Measurements from ENCODE around the gene C19orf12. TPM values are rescaled to one million over a fixed set of nuclear protein-coding genes. Genes with fewer than 3 reads are reported as not detected.

C19orf12 gene
- total RNA-seq, 1 experiment from 2014 or later, result 11.8 TPM

DNA sequence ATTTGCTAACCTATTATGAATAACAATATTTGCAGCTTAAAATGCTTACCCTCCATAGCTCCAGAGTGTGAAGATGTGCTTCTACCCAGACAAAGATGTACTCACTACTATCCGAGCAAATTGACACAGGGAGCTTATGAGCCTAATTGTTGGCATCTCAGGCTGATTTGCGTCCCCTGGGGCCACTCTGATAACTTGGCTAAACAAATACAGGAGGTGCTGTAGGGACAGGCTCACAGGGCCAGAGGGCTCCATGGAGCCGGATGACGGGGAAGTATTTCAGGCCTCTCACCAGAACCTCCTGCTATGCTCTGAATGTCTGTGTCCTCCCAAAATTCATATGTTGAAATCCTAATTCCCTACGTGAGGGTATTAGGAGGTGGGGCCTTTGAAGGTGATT lies 26.7 kb upstream of the C19orf12 start:
- H3K4me3 ChIP-seq (ENCODE audit: low read length), result no peak overlapping the region
- no peaks in the 10 kb centered on the region for H3K9me2 ChIP-seq (replicated peaks; ENCODE audit: insufficient read depth, low read length)
- H3K79me2 ChIP-seq (ENCODE audit: low read length), result no peaks in the 10 kb centered on the region
- H3K27me3 ChIP-seq (ENCODE audit: low read length), result no peaks in the 10 kb centered on the region
- H3K4me2 ChIP-seq (ENCODE audit: low read depth, low read length, poor library complexity, severe bottlenecking), result no peak overlapping the region
- no peaks in the 10 kb centered on the region for H3K4me1 ChIP-seq (ENCODE audit: low read length)
- no peaks in the 10 kb centered on the region for H4K20me1 ChIP-seq (ENCODE audit: insufficient read depth, low read depth, low read length)
- H2AFZ ChIP-seq (ENCODE audit: low read length), result no peak overlapping the region
- no peaks in the 10 kb centered on the region for H3K9me3 ChIP-seq (ENCODE audit: low read length)
- no peak overlapping the region for H3K27ac ChIP-seq (ENCODE audit: low read length)
- no peak overlapping the region for H3K9ac ChIP-seq (ENCODE audit: low read length)
- H3K36me3 ChIP-seq (ENCODE audit: insufficient read depth, low read length), result no peaks in the 10 kb centered on the region
- no peak for DNase-seq

DNA sequence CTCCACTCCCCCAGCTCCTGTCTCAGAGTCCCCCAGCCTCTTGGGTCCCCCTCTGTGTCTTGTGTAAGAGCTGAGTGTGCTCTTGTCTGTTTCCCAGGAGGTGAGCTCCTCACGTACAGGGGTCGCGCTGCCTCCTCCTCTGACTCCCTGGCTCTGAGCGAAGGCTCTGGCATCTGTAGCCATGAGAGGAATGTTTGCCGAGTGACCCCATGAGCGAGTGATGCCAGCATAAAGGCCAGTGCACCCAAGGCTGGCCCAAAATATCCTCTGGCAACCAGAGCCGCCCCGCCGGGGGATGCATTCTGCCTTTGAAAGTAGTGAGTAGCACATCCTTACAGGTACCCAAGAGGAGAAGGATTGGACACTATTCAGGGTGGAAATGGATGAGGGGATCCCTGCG lies 26.2 kb upstream of the C19orf12 start:
- no peak overlapping the region for H2AFZ ChIP-seq (ENCODE audit: low read length)
- no peak overlapping the region for H3K27ac ChIP-seq (ENCODE audit: low read length)
- H3K27me3 ChIP-seq (ENCODE audit: low read length), result no peaks in the 10 kb centered on the region
- H3K4me2 ChIP-seq (ENCODE audit: low read depth, low read length, poor library complexity, severe bottlenecking), result no peak overlapping the region
- H3K9me2 ChIP-seq (replicated peaks; ENCODE audit: insufficient read depth, low read length), result no peaks in the 10 kb centered on the region
- no peaks in the 10 kb centered on the region for H3K79me2 ChIP-seq (ENCODE audit: low read length)
- no peaks in the 10 kb centered on the region for H4K20me1 ChIP-seq (ENCODE audit: insufficient read depth, low read depth, low read length)
- DNase-seq, result no peak
- no peak overlapping the region for H3K4me3 ChIP-seq (ENCODE audit: low read length)
- no peaks in the 10 kb centered on the region for H3K9me3 ChIP-seq (ENCODE audit: low read length)
- no peaks in the 10 kb centered on the region for H3K36me3 ChIP-seq (ENCODE audit: insufficient read depth, low read length)
- H3K9ac ChIP-seq (ENCODE audit: low read length), result no peak overlapping the region
- no peaks in the 10 kb centered on the region for H3K4me1 ChIP-seq (ENCODE audit: low read length)

DNA sequence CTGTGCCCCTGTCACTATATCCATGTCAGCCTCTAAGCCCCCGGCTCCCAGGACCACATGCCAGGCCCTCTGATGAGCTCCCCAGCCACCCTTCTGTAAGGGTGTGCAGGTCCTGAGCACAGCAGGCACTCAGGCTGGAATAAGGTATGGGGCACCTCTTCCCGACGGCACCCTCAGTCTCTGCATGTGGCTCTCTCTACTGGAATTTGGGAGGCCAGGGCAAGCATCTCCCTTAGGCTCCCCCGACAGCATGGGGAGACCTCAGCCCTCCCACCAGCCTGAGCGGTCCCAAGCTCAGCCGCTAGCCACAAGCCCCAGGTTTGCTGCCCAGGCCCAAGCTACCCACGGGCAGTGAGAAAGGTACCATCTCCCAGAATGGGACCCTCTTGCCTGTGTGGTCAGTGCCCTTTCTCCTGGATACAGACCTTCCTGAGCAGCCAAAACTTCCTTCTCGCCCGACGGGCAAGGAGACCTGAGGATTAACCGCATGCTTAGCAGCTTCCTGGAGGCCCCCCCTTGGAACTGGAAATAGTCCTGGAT lies 22.5 kb upstream of the C19orf12 start:
- Histone ChIP-seq H3K9ac (ENCODE audit: low read length) (no peak overlapping the region), H3K79me2 (ENCODE audit: low read length) (no peaks in the 10 kb centered on the region), H3K4me1 (ENCODE audit: low read length) (no peaks in the 10 kb centered on the region), H3K4me3 (ENCODE audit: low read length) (no peak overlapping the region), H3K4me2 (ENCODE audit: low read depth, low read length, poor library complexity, severe bottlenecking) (no peak overlapping the region), H3K36me3 (ENCODE audit: insufficient read depth, low read length) (no peaks in the 10 kb centered on the region), H4K20me1 (ENCODE audit: insufficient read depth, low read depth, low read length) (no peaks in the 10 kb centered on the region), H3K27ac (ENCODE audit: low read length) (no peak overlapping the region), H3K9me2 (replicated peaks; ENCODE audit: insufficient read depth, low read length) (no peaks in the 10 kb centered on the region), H2AFZ (ENCODE audit: low read length) (no peak overlapping the region), H3K27me3 (ENCODE audit: low read length) (no peaks in the 10 kb centered on the region), H3K9me3 (ENCODE audit: low read length) (no peaks in the 10 kb centered on the region)
- no peak for DNase-seq

GRCh38 chr19:29735829-29736228 lies 20.8 kb upstream of the C19orf12 start:
- H3K4me2 ChIP-seq (ENCODE audit: low read depth, low read length, poor library complexity, severe bottlenecking), result no peak overlapping the region
- H3K9me3 ChIP-seq (ENCODE audit: low read length), result no peaks in the 10 kb centered on the region
- H3K36me3 ChIP-seq (ENCODE audit: insufficient read depth, low read length), result no peaks in the 10 kb centered on the region
- no peaks in the 10 kb centered on the region for H3K9me2 ChIP-seq (replicated peaks; ENCODE audit: insufficient read depth, low read length)
- no peak overlapping the region for H3K9ac ChIP-seq (ENCODE audit: low read length)
- H3K27ac ChIP-seq (ENCODE audit: low read length), result no peak overlapping the region
- H2AFZ ChIP-seq (ENCODE audit: low read length), result no peak overlapping the region
- H4K20me1 ChIP-seq (ENCODE audit: insufficient read depth, low read depth, low read length), result no peaks in the 10 kb centered on the region
- no peak for DNase-seq
- no peaks in the 10 kb centered on the region for H3K4me1 ChIP-seq (ENCODE audit: low read length)
- H3K79me2 ChIP-seq (ENCODE audit: low read length), result no peaks in the 10 kb centered on the region
- no peak overlapping the region for H3K4me3 ChIP-seq (ENCODE audit: low read length)
- no peaks in the 10 kb centered on the region for H3K27me3 ChIP-seq (ENCODE audit: low read length)

DNA sequence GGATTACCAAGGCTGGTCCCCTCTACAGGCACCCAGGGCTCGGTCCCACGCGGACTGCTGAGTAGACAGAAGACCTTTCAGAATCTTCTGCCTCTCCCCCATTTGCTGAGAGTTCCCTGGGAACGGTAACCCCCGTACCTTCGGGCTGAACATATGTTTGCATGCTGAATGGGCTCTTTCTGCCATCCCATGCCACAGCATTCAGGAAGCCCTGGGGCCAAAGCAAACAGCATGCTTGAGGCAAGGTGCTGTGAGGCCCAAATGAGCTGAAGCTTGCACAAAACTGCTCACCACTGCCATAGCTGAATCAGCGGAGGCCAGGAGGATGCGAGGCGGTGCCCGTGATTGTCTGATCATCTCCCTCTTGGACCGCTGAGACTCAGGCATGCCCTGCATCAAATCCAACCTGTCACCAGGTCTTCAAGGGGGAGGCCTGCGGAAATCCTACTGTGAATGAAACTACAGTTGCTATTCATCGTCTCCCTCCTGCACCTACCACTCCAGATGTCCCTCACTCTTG lies 16.3 kb upstream of the C19orf12 start:
- H3K36me3 ChIP-seq (ENCODE audit: insufficient read depth, low read length), result no peaks in the 10 kb centered on the region
- no peaks in the 10 kb centered on the region for H3K79me2 ChIP-seq (ENCODE audit: low read length)
- no peaks in the 10 kb centered on the region for H3K4me1 ChIP-seq (ENCODE audit: low read length)
- no peak overlapping the region for H2AFZ ChIP-seq (ENCODE audit: low read length)
- no peak overlapping the region for H3K4me2 ChIP-seq (ENCODE audit: low read depth, low read length, poor library complexity, severe bottlenecking)
- H3K27ac ChIP-seq (ENCODE audit: low read length), result no peak overlapping the region
- no peak overlapping the region for H3K4me3 ChIP-seq (ENCODE audit: low read length)
- no peaks in the 10 kb centered on the region for H3K9me2 ChIP-seq (replicated peaks; ENCODE audit: insufficient read depth, low read length)
- no peaks in the 10 kb centered on the region for H4K20me1 ChIP-seq (ENCODE audit: insufficient read depth, low read depth, low read length)
- H3K9me3 ChIP-seq (ENCODE audit: low read length), result no peaks in the 10 kb centered on the region
- DNase-seq, result no peak
- no peaks in the 10 kb centered on the region for H3K27me3 ChIP-seq (ENCODE audit: low read length)
- no peak overlapping the region for H3K9ac ChIP-seq (ENCODE audit: low read length)

DNA sequence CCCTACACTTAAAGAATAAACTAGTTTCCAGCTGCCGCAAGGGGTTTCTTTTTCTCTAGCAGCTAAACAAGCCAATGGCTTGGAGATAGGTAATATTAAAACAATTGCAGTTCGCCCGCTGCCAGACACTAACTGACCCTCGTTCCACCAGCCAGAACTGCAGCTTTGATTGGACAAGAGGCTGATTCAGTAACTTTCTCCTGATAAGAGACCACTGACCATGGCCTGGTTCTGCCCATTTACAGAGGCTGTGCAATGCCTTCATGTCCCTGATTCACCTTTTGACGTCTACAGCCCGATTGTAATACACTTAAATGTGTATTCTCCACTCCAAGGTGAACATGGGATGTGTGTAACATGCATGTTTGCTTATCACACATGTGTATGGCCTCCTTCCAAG lies 12.8 kb upstream of the C19orf12 start:
- no peaks in the 10 kb centered on the region for H3K9me3 ChIP-seq (ENCODE audit: low read length)
- H3K4me1 ChIP-seq (ENCODE audit: low read length), result no peaks in the 10 kb centered on the region
- no peak overlapping the region for H2AFZ ChIP-seq (ENCODE audit: low read length)
- H3K9ac ChIP-seq (ENCODE audit: low read length), result no peak overlapping the region
- no peaks in the 10 kb centered on the region for H4K20me1 ChIP-seq (ENCODE audit: insufficient read depth, low read depth, low read length)
- H3K4me3 ChIP-seq (ENCODE audit: low read length), result no peak overlapping the region
- no peak overlapping the region for H3K4me2 ChIP-seq (ENCODE audit: low read depth, low read length, poor library complexity, severe bottlenecking)
- H3K27me3 ChIP-seq (ENCODE audit: low read length), result no peaks in the 10 kb centered on the region
- no peak overlapping the region for H3K27ac ChIP-seq (ENCODE audit: low read length)
- no peaks in the 10 kb centered on the region for H3K79me2 ChIP-seq (ENCODE audit: low read length)
- no peaks in the 10 kb centered on the region for H3K9me2 ChIP-seq (replicated peaks; ENCODE audit: insufficient read depth, low read length)
- DNase-seq, result no peak
- H3K36me3 ChIP-seq (ENCODE audit: insufficient read depth, low read length), result no peaks in the 10 kb centered on the region

DNA sequence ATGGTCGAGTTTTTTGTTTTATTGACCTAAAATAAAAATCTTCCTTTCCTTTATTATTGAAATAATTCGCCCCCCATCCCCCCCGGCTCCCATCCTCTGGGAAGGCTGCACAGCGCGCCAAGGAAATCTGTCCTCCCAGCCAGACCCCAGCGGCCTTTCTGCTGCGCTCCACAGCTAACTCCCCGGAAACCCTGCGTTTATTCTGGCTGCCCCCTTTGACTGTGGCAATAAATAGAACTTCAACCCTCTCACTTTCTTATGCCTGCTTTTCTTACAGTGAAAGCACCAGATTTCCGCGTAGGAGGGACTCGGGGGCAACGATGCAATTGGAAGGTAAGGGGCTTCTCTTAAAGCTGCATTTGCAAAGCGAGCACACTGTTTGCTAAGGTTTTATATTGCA lies 9.7 kb upstream of the C19orf12 start:
- Histone ChIP-seq H3K27ac (ENCODE audit: low read length) (no peak overlapping the region), H3K9me3 (ENCODE audit: low read length) (no peaks in the 10 kb centered on the region), H3K4me1 (ENCODE audit: low read length) (no peaks in the 10 kb centered on the region), H3K27me3 (ENCODE audit: low read length) (no peaks in the 10 kb centered on the region), H3K4me3 (ENCODE audit: low read length) (no peak overlapping the region), H3K9ac (ENCODE audit: low read length) (no peak overlapping the region), H2AFZ (ENCODE audit: low read length) (no peak overlapping the region), H3K9me2 (replicated peaks; ENCODE audit: insufficient read depth, low read length) (no peaks in the 10 kb centered on the region), H4K20me1 (ENCODE audit: insufficient read depth, low read depth, low read length) (no peaks in the 10 kb centered on the region), H3K79me2 (ENCODE audit: low read length) (no peaks in the 10 kb centered on the region), H3K36me3 (ENCODE audit: insufficient read depth, low read length) (no peaks in the 10 kb centered on the region), H3K4me2 (ENCODE audit: low read depth, low read length, poor library complexity, severe bottlenecking) (no peak overlapping the region)
- no peak for DNase-seq

DNA sequence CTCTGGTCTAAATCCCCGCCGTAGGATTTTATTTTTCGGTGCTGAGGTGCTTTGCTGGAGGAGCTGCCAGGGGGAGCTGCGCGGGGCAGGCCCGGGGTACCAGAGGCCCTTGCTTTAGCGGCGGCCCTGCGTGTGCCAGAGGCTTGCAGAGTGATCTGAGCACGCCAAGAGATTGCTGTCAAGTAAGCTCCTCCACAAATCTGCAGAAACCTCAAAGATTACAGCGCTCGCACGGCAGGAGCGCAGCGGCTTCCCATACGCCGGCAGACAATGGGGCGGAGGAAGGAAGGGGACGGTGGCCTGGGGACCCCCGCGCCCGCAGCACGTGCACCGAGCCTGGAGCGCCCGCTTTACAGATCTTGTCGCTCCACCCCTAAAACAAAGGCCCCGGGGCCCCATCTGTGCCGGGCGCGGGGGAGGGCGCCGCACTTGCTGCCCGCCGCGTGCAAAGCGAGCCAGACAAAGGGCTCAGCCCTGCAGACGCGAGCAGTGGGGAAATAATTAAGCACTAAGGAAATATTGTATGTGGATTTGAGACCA lies 9.1 kb upstream of the C19orf12 start:
- H3K9me2 ChIP-seq (replicated peaks; ENCODE audit: insufficient read depth, low read length), result no peaks in the 10 kb centered on the region
- no peaks in the 10 kb centered on the region for H4K20me1 ChIP-seq (ENCODE audit: insufficient read depth, low read depth, low read length)
- no peak overlapping the region for H2AFZ ChIP-seq (ENCODE audit: low read length)
- no peaks in the 10 kb centered on the region for H3K36me3 ChIP-seq (ENCODE audit: insufficient read depth, low read length)
- no peak overlapping the region for H3K27ac ChIP-seq (ENCODE audit: low read length)
- no peaks in the 10 kb centered on the region for H3K79me2 ChIP-seq (ENCODE audit: low read length)
- DNase-seq, result no peak
- no peak overlapping the region for H3K9ac ChIP-seq (ENCODE audit: low read length)
- no peaks in the 10 kb centered on the region for H3K4me1 ChIP-seq (ENCODE audit: low read length)
- no peak overlapping the region for H3K4me3 ChIP-seq (ENCODE audit: low read length)
- no peaks in the 10 kb centered on the region for H3K9me3 ChIP-seq (ENCODE audit: low read length)
- no peaks in the 10 kb centered on the region for H3K27me3 ChIP-seq (ENCODE audit: low read length)
- H3K4me2 ChIP-seq (ENCODE audit: low read depth, low read length, poor library complexity, severe bottlenecking), result no peak overlapping the region

All from Karpas-422 (cell line).